Peyer's patch (tissue), 4 donors: ENCODE data around the gene DAZAP1. TPM values are rescaled to one million over a fixed set of nuclear protein-coding genes. Genes with fewer than 3 reads are reported as not detected.

Source experiments
- DNase-seq, 3 donors: peaks; one replicate each; pipeline ENCODE4 v3.0.0-alpha.2; 2017 to 2019
- H3K27ac ChIP-seq, 4 donors: fragments of 200-600 bp; sonication (generic); one replicate each; pipeline ENCODE4 v1.5.1; 2016 to 2019
- H3K27me3 ChIP-seq, 2 donors: fragments of 200-600 bp; sonication (generic); one replicate each; pipeline ENCODE4 v1.5.1; 2019
- H3K36me3 ChIP-seq, 3 donors: fragments of 200-600 bp; sonication (generic); one replicate each; pipeline ENCODE4 v1.5.1; 2016 to 2019
- H3K4me1 ChIP-seq, 4 donors: fragments of 200-600 bp; sonication (generic); one replicate each; pipeline ENCODE4 v1.5.1; 2016 to 2019
- H3K4me3 ChIP-seq, 4 donors: fragments of 200-600 bp; sonication (generic); 1 replicate in 3 of 4; 2 replicates in 1 of 4; pipeline ENCODE4 v1.5.1; 2016 to 2019; ENCODE audit warnings: mild to moderate bottlenecking in 1 of 4
- H3K9me3 ChIP-seq, 4 donors: fragments of 200-600 bp; sonication (generic); one replicate each; pipeline ENCODE4 v1.5.1; 2016 to 2019; ENCODE audit warnings: mild to moderate bottlenecking in 1 of 4
- CTCF ChIP-seq, 6 experiments: fragments of 450-650 bp in 4 of 6; fragments of 200-600 bp in 2 of 6; sonication (generic) in 1 of 6; IDR thresholded peaks; one replicate each; pipeline ENCODE4 v1.5.1; 2017 to 2019; ENCODE audit warnings: antibody characterized with exemption in 6 of 6, mild to moderate bottlenecking in 3 of 6, moderate library complexity in 1 of 6
- POLR2A ChIP-seq, 2 donors: fragments of 450-650 bp; IDR thresholded peaks; one replicate each; pipeline ENCODE4 v1.5.1; 2017; ENCODE audit warnings: antibody characterized with exemption in 2 of 2, mild to moderate bottlenecking in 2 of 2, moderate library complexity in 2 of 2
- total RNA-seq, 4 donors: library from RNA; depleted of rRNA; stranded (reverse); fragments of >200 nt; gene quantifications; one replicate each; pipeline ENCODE4 v1.1.0, GENCODE V29; 2016

DAZAP1 gene
- total RNA-seq, 4 donors from 2014 or later = 37.5 to 90.9 (median 58.2) TPM

- Histone ChIP-seq H3K27ac (no peak overlapping the region), H3K36me3 (peaks cover 0 to 31% (median 0%) of the 10 kb centered on the region in 3 donors), H3K4me3 (no peak overlapping the region), H3K9me3 (no peaks in the 10 kb centered on the region), H3K4me1 (peaks cover 17 to 88% (median 41%) of the 10 kb centered on the region in 4 donors), H3K27me3 (no peaks in the 10 kb centered on the region)
- no peak for DNase-seq
- no peak for TF ChIP-seq POLR2A (IDR thresholded peaks at IDR 0.05)
- no peak for TF ChIP-seq CTCF (IDR thresholded peaks at IDR 0.05)
These were observed 5.8 kb downstream of the DAZAP1 start for GRCh38 chr19:1412995-1413800.

DNA sequence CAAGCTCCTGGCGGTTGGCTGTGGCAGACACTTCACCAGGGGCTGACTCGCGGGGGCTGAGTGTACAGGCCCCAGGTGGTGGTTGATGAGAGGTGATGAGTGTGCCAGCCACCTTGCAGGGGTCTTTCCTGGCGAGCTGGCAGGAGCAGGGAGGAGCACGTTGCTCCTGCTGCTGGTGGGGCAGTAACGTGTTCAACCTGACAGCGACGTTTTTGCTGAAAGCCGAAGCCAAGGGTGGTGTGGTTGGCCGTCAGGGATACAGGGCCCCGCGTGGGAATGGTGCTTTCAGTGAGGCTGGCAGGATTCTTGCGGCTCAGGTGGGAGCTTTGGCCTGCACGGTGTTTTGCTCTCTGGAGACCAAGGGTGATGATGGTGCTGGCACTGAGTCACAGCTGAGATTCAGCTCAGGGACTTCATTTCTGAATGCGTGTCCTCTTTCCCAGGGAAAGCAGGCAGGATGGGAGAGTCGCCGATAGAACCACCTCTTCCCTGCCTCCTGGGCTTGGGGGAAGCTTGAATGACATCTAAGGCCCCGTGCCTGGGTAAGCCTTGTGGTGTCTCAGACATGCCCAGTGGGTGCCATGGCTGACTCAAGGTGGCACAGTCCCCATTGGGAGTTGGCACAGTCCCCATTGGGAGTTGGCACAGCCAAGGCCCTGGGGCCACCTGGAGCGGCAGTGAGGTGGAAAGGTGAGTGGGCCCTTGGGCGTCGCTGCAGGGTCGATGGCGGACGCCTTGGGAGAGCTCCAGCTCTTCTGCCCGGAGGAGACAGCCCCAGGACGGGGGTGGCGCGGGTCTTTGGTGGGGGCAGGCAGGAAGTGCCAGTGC is 8.8 kb downstream of the DAZAP1 start:
- no peak for DNase-seq
- TF ChIP-seq POLR2A (IDR thresholded peaks at IDR 0.05) (no peak), CTCF (IDR thresholded peaks at IDR 0.05) (no peak)
- Histone ChIP-seq H3K4me1 (peaks cover 12 to 73% (median 21%) of the 10 kb centered on the region in 4 donors), H3K4me3 (peak overlapping the region in 2 of 4 donors; percentile 0 to 8), H3K36me3 (peaks cover 0 to 54% (median 0%) of the 10 kb centered on the region in 3 donors), H3K27me3 (no peaks in the 10 kb centered on the region), H3K9me3 (no peaks in the 10 kb centered on the region), H3K27ac (peak overlapping the region in 3 of 4 donors; percentile 55 to 80 (median 78))

GRCh38 chr19:1417145-1417544 is 9.8 kb downstream of the DAZAP1 start:
- no peak for TF ChIP-seq CTCF (IDR thresholded peaks at IDR 0.05)
- no peak for TF ChIP-seq POLR2A (IDR thresholded peaks at IDR 0.05)
- Histone ChIP-seq H3K9me3 (no peaks in the 10 kb centered on the region), H3K4me1 (peaks cover 4 to 64% (median 13%) of the 10 kb centered on the region in 4 donors), H3K36me3 (peaks cover 0 to 63% (median 0%) of the 10 kb centered on the region in 3 donors), H3K4me3 (no peak overlapping the region), H3K27me3 (no peaks in the 10 kb centered on the region), H3K27ac (peak overlapping the region in 1 of 4 donors; percentile 50)
- DNase-seq = no peak

- Histone ChIP-seq H3K4me1 (peaks cover 0 to 56% (median 11%) of the 10 kb centered on the region in 4 donors), H3K27me3 (no peaks in the 10 kb centered on the region), H3K27ac (peak overlapping the region in 1 of 4 donors; percentile 50), H3K4me3 (no peak overlapping the region), H3K36me3 (peaks cover 0 to 68% (median 0%) of the 10 kb centered on the region in 3 donors), H3K9me3 (no peaks in the 10 kb centered on the region)
- no peak for DNase-seq
- TF ChIP-seq CTCF (IDR thresholded peaks at IDR 0.05) (no peak), POLR2A (IDR thresholded peaks at IDR 0.05) (no peak)
These were observed 10.5 kb downstream of the DAZAP1 start for GRCh38 chr19:1417681-1418495.

GRCh38 chr19:1418496-1418775 is 11.1 kb downstream of the DAZAP1 start:
- DNase-seq = no peak
- no peak for TF ChIP-seq CTCF (IDR thresholded peaks at IDR 0.05)
- TF ChIP-seq POLR2A (IDR thresholded peaks at IDR 0.05) = no peak
- peaks cover 0 to 51% (median 11%) of the 10 kb centered on the region in 4 donors for H3K4me1 ChIP-seq
- H3K4me3 ChIP-seq = no peak overlapping the region
- H3K36me3 ChIP-seq = peaks cover 0 to 68% (median 0%) of the 10 kb centered on the region in 3 donors
- no peaks in the 10 kb centered on the region for H3K27me3 ChIP-seq
- peak overlapping the region in 1 of 4 donors; percentile 50 for H3K27ac ChIP-seq
- no peaks in the 10 kb centered on the region for H3K9me3 ChIP-seq
